Panc1 (cell line): ENCODE measurements around the gene MXRA8. TPM values are rescaled to one million over a fixed set of nuclear protein-coding genes. Genes with fewer than 3 reads are reported as not detected.

Experiments
- ATAC-seq: fragments of 200-7000 bp; cut with Tn5 transposase; 2 replicates; pipeline ENCODE4 v1.9.1; 2020; ENCODE audit warnings: mild to moderate bottlenecking, moderate library complexity
- BruUV-seq: library from RNA; stranded (reverse); fragments of 400-500 nt; replicated peaks from 2 replicates; lab custom pipeline; 2021; lab: Mats Ljungman, UMichigan
- CTCF ChIA-PET: fragments of 300-600 bp; sonication (Branson Sonifier 250); formaldehyde crosslinking; loops from one replicate; lab custom pipeline; 2022; ENCODE audit warnings: antibody characterized with exemption; lab: Charles Lee
- POLR2A ChIA-PET: fragments of 300-600 bp; sonication (Branson Sonifier 250); formaldehyde crosslinking; loops from one replicate; lab custom pipeline; 2022; ENCODE audit warnings: antibody characterized with exemption; lab: Charles Lee
- DNase-seq: peaks from one replicate; pipeline ENCODE4 v3.0.0-alpha.2; 2010; ENCODE audit warnings: low read depth, low spot score
- H3K27ac ChIP-seq: 2 replicates; pipeline ENCODE4 v1.5.1; 2011; ENCODE audit warnings: mild to moderate bottlenecking, low read length, inconsistent platforms
- H3K27me3 ChIP-seq: fragments of 200-500 bp; sonication (Bioruptor generic); 2 replicates; pipeline ENCODE4 v1.6.0; 2014; ENCODE audit warnings: low read length, inconsistent platforms; ENCODE audit not compliant: control insufficient read depth, insufficient read depth
- H3K36me3 ChIP-seq: fragments of 200-500 bp; sonication (Bioruptor generic); 2 replicates; pipeline ENCODE4 v1.5.1; 2014; ENCODE audit warnings: inconsistent platforms, mild to moderate bottlenecking, low read length, moderate library complexity; ENCODE audit not compliant: control insufficient read depth, insufficient read depth
- H3K4me1 ChIP-seq: 2 replicates; pipeline ENCODE4 v1.5.1; 2011; ENCODE audit warnings: inconsistent platforms, mild to moderate bottlenecking, low read length, moderate library complexity; ENCODE audit not compliant: control insufficient read depth, insufficient read depth
- H3K4me3 ChIP-seq, 2 experiments: 2 replicates each; pipeline ENCODE4 v1.5.1; 2011 to 2012; ENCODE audit warnings: low read depth in 2 of 2, low read length in 2 of 2, mild to moderate bottlenecking in 2 of 2, inconsistent platforms in 1 of 2, moderate library complexity in 1 of 2
- H3K9me3 ChIP-seq: fragments of 200-500 bp; sonication (Bioruptor generic); 2 replicates; pipeline ENCODE4 v1.5.1; 2014; ENCODE audit warnings: low read depth, mild to moderate bottlenecking, inconsistent platforms, low read length, moderate library complexity; ENCODE audit not compliant: control insufficient read depth, insufficient read depth
- CTCF ChIP-seq: fragments of 450-650 bp; IDR thresholded peaks from 2 replicates; pipeline ENCODE4 v1.5.1; 2017; ENCODE audit warnings: mild to moderate bottlenecking
- POLR2AphosphoS5 ChIP-seq: IDR thresholded peaks from 2 replicates; pipeline ENCODE4 v1.6.1; 2012; ENCODE audit warnings: mild to moderate bottlenecking, low read depth, low read length, moderate library complexity
- SIN3A ChIP-seq: IDR thresholded peaks from 2 replicates; pipeline ENCODE4 v1.6.1; 2012; ENCODE audit warnings: low read depth, mild to moderate bottlenecking, low read length, moderate library complexity, borderline replicate concordance; ENCODE audit not compliant: insufficient read depth
- TCF7L2 ChIP-seq: IDR thresholded peaks from 2 replicates; pipeline ENCODE4 v1.6.1; 2011; ENCODE audit warnings: mild to moderate bottlenecking, low read depth, low read length, inconsistent platforms
- in situ Hi-C: cut with HindIII; loops from 2 replicates; pipeline ENCODE4 v1.10.0; 2016; ENCODE audit warnings: low sequenced_read_pairs, low pct_unique_long_range_greater_than_20kb
- intact Hi-C: fragments of 100-400 bp; cut with micrococcal nuclease; formaldehyde crosslinking; loops from one replicate; pipeline ENCODE4 v1.10.0; 2022; ENCODE audit not compliant: unreplicated experiment
- total RNA-seq: library from RNA; stranded (reverse); gene quantifications from one replicate; pipeline ENCODE4 v1.2.1, GENCODE V29; 2021; ENCODE audit not compliant: unreplicated experiment
- TF ChIP-seq, protein P1 (sequence below), 2 experiments: IDR thresholded peaks; 2 replicates each; pipeline ENCODE4 v1.6.1; 2011 to 2012; ENCODE audit warnings: low read depth in 2 of 2, control low read depth in 1 of 2, low read length in 1 of 2, mild to moderate bottlenecking in 1 of 2, moderate library complexity in 1 of 2; ENCODE audit not compliant: insufficient read depth in 1 of 2

MXRA8 gene
- total RNA-seq, 1 experiment from 2014 or later = 96.0 TPM

- H3K27ac ChIP-seq = peak overlapping the region; percentile 93
- no peak for TF ChIP-seq POLR2AphosphoS5
- TF ChIP-seq SIN3A = no peak
- TF ChIP-seq CTCF = no peak
- TF ChIP-seq, protein P1, sequence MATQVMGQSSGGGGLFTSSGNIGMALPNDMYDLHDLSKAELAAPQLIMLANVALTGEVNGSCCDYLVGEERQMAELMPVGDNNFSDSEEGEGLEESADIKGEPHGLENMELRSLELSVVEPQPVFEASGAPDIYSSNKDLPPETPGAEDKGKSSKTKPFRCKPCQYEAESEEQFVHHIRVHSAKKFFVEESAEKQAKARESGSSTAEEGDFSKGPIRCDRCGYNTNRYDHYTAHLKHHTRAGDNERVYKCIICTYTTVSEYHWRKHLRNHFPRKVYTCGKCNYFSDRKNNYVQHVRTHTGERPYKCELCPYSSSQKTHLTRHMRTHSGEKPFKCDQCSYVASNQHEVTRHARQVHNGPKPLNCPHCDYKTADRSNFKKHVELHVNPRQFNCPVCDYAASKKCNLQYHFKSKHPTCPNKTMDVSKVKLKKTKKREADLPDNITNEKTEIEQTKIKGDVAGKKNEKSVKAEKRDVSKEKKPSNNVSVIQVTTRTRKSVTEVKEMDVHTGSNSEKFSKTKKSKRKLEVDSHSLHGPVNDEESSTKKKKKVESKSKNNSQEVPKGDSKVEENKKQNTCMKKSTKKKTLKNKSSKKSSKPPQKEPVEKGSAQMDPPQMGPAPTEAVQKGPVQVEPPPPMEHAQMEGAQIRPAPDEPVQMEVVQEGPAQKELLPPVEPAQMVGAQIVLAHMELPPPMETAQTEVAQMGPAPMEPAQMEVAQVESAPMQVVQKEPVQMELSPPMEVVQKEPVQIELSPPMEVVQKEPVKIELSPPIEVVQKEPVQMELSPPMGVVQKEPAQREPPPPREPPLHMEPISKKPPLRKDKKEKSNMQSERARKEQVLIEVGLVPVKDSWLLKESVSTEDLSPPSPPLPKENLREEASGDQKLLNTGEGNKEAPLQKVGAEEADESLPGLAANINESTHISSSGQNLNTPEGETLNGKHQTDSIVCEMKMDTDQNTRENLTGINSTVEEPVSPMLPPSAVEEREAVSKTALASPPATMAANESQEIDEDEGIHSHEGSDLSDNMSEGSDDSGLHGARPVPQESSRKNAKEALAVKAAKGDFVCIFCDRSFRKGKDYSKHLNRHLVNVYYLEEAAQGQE (IDR thresholded peaks at IDR 0.05; ENCODE audit: insufficient read depth in 1 of 2, low read depth in 2 of 2, low read length in 1 of 2) = no peak
- no peak for TF ChIP-seq TCF7L2
- no TSS peak for BruUV-seq
- intact Hi-C loops = no loop called here
- no peak for DNase-seq
- in situ Hi-C loops = no loop called here
- H3K4me3 ChIP-seq = no peak overlapping the region
- CTCF ChIA-PET = no interaction called here
- H3K4me1 ChIP-seq = peaks cover 57% of the 10 kb centered on the region
- POLR2A ChIA-PET = no interaction called here
- ATAC-seq = no peak
- H3K36me3 ChIP-seq = no peaks in the 10 kb centered on the region
- no peaks in the 10 kb centered on the region for H3K9me3 ChIP-seq
- H3K27me3 ChIP-seq = no peaks in the 10 kb centered on the region
These were observed 3.1 kb upstream of the MXRA8 start for GRCh38 chr1:1361233-1361981.

- Histone ChIP-seq H3K9me3 (no peaks in the 10 kb centered on the region), H3K4me3 (no peak overlapping the region), H3K36me3 (no peaks in the 10 kb centered on the region), H3K4me1 (peaks cover 57% of the 10 kb centered on the region), H3K27me3 (no peaks in the 10 kb centered on the region), H3K27ac (peak overlapping the region; percentile 93)
- TSS peak; percentile 80 for BruUV-seq
- DNase-seq (peak; percentile 61), ATAC-seq (peak; percentile 73)
- TF ChIP-seq CTCF (no peak), POLR2AphosphoS5 (no peak), TCF7L2 (no peak)
- TF ChIP-seq, protein P1 (IDR thresholded peaks at IDR 0.05; ENCODE audit: insufficient read depth in 1 of 2, low read depth in 2 of 2, low read length in 1 of 2) = no peak
- ChIA-PET CTCF (no interaction called here), POLR2A (no interaction called here)
- in situ Hi-C loops = no loop called here
- intact Hi-C loops = no loop called here
These were observed 2.3 kb upstream of the MXRA8 start for GRCh38 chr1:1360506-1361169.
